Nephron (organoid): ENCODE results near the gene AADACL4.

Source experiments
- H3K27ac Mint-ChIP-seq, 3 experiments: 2 replicates each; pipeline ENCODE4 v1.8.0; 2020; ENCODE audit warnings: mixed read lengths in 3 of 3, mild to moderate bottlenecking in 2 of 3, moderate library complexity in 1 of 3
- H3K27me3 Mint-ChIP-seq: 2 replicates; pipeline ENCODE4 v1.8.0; 2021; ENCODE audit warnings: low read depth, mild to moderate bottlenecking, moderate library complexity, mixed read lengths
- H3K36me3 Mint-ChIP-seq: 2 replicates; pipeline ENCODE4 v1.8.0; 2020; ENCODE audit warnings: low read depth, mixed read lengths
- H3K4me1 Mint-ChIP-seq: 2 replicates; pipeline ENCODE4 v1.8.0; 2020; ENCODE audit warnings: mixed read lengths
- H3K4me3 Mint-ChIP-seq, 3 experiments: 2 replicates each; pipeline ENCODE4 v1.8.0; 2020; ENCODE audit warnings: mild to moderate bottlenecking in 3 of 3, mixed read lengths in 3 of 3, moderate library complexity in 2 of 3
- H3K9me3 Mint-ChIP-seq: 2 replicates; pipeline ENCODE4 v1.8.0; 2020; ENCODE audit warnings: mixed read lengths
- CTCF ChIP-seq, 3 experiments: fragments of 200-600 bp; sonication (generic); IDR thresholded peaks; one replicate each; pipeline ENCODE4 v1.5.0; 2021; ENCODE audit warnings: antibody characterized with exemption in 3 of 3; ENCODE audit not compliant: unreplicated experiment in 3 of 3

Gene AADACL4

GRCh38 chr1:12703821-12704451 is 60.1 kb downstream of the AADACL4 start:
- H3K36me3 Mint-ChIP-seq = no peaks in the 10 kb centered on the region
- TF ChIP-seq CTCF (IDR thresholded peaks at IDR 0.05; ENCODE audit: unreplicated experiment in 3 of 3) = no peak
- H3K9me3 Mint-ChIP-seq = peaks cover 17% of the 10 kb centered on the region
- H3K27ac Mint-ChIP-seq = no peak overlapping the region
- H3K4me3 Mint-ChIP-seq = no peak overlapping the region
- peaks cover 17% of the 10 kb centered on the region for H3K27me3 Mint-ChIP-seq
- H3K4me1 Mint-ChIP-seq = no peaks in the 10 kb centered on the region

DNA sequence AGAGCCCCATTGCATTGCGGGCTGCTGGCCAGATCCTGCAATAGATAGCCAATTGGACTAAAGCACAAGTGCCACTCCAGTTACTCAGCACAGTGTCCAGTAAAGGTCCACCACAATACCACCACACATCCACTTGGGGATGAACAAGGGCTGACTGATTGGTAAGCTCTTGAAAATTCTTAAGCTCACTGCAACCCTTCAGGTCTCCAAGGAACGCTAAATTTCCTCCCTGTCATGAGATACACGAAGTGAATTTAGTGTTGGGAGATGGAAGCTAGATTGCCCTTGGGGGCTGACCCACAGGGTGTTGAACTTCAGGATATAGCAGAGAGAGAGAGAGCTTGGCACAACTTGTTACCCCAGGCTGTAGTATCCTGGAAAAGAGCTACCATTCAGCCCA is 62.2 kb downstream of the AADACL4 start:
- no peak overlapping the region for H3K4me3 Mint-ChIP-seq
- no peak for TF ChIP-seq CTCF (IDR thresholded peaks at IDR 0.05; ENCODE audit: unreplicated experiment in 3 of 3)
- peaks cover 12% of the 10 kb centered on the region for H3K27me3 Mint-ChIP-seq
- H3K36me3 Mint-ChIP-seq = no peaks in the 10 kb centered on the region
- peaks cover 9% of the 10 kb centered on the region for H3K9me3 Mint-ChIP-seq
- H3K27ac Mint-ChIP-seq = no peak overlapping the region
- no peaks in the 10 kb centered on the region for H3K4me1 Mint-ChIP-seq

DNA sequence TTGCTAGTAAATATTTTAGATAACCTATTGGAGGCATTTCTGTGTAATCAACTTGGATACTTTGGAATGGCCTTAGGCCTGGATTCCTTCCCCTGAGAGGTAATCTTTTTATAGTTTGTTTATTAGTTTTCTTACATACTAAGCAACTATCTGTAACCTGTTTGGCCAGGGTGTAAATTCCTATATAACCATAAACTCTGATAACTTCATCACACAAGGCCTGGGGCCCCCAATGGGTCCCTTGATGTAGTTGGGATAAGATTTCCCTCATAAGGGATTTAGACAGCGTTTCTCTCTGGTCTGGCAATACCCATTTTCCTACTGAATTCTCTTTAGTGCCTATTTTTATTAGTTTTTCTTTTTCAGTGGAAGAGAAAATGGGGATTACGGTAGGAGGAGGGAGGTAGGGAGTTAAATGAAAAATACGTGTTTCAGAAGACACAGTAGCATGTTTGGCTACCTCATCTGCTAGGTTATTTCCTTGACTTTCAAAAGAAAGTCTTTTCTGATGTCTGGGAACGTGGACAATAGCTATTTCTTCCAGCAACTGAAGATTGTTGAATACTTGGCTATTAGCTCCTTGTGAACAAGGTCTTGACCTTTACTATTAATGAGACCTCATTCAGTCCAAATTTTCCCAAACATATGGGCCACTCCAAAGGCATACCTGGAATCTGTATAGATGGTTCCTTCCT is 64.7 kb downstream of the AADACL4 start:
- no peaks in the 10 kb centered on the region for H3K36me3 Mint-ChIP-seq
- no peak for TF ChIP-seq CTCF (IDR thresholded peaks at IDR 0.05; ENCODE audit: unreplicated experiment in 3 of 3)
- H3K4me1 Mint-ChIP-seq = no peaks in the 10 kb centered on the region
- no peak overlapping the region for H3K27ac Mint-ChIP-seq
- H3K27me3 Mint-ChIP-seq = peaks cover 7% of the 10 kb centered on the region
- H3K4me3 Mint-ChIP-seq = no peak overlapping the region
- H3K9me3 Mint-ChIP-seq = peaks cover 5% of the 10 kb centered on the region

- Mint-ChIP-seq H3K4me3 (no peak overlapping the region), H3K27me3 (peaks cover 5% of the 10 kb centered on the region), H3K4me1 (no peaks in the 10 kb centered on the region), H3K9me3 (peaks cover 5% of the 10 kb centered on the region), H3K36me3 (no peaks in the 10 kb centered on the region), H3K27ac (no peak overlapping the region)
- no peak for TF ChIP-seq CTCF (IDR thresholded peaks at IDR 0.05; ENCODE audit: unreplicated experiment in 3 of 3)
Measured at GRCh38 chr1:12709091-12709491, 65.2 kb downstream of the AADACL4 start.

DNA sequence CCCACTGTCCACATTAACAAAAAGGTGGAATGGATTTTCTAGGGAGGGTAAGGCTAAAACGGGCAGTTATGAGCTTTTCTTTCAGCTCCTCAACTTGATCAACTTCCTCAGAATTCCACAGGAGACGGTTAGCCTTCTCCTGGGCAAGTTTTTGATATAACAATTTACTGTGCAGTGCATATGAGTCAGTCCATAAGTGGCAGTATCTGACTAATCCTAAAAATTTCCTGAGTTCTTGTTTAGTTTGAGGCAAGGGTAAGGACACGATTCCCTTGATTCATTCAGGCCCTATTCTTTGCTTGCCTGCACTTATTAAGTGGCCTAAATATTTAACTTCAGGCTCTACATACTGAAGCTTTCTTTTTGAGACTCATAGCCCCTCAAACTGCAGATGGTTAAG is 65.8 kb downstream of the AADACL4 start:
- H3K9me3 Mint-ChIP-seq = peaks cover 5% of the 10 kb centered on the region
- no peaks in the 10 kb centered on the region for H3K36me3 Mint-ChIP-seq
- no peak overlapping the region for H3K4me3 Mint-ChIP-seq
- no peak for TF ChIP-seq CTCF (IDR thresholded peaks at IDR 0.05; ENCODE audit: unreplicated experiment in 3 of 3)
- H3K27ac Mint-ChIP-seq = no peak overlapping the region
- no peaks in the 10 kb centered on the region for H3K4me1 Mint-ChIP-seq
- H3K27me3 Mint-ChIP-seq = peaks cover 3% of the 10 kb centered on the region

DNA sequence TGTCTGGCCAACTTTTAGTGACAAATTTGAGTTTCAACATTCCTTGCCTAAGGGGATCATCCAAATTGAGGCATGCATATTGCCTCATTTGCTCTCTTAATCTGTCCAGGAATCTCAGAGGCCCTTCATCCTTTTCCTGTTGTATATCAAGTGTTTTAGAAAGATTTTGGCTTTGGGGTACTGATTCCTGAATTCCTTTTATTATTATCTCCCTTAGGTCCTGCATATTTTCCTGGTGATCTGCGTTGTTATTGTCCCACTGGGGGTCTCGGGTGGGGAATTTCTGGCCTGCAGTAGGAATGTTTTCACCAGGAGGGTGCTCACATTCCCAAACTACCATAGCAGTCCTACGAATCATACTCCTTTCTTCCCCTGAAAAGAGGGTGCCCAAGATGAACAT is 67.7 kb downstream of the AADACL4 start:
- Mint-ChIP-seq H3K27ac (no peak overlapping the region), H3K9me3 (no peaks in the 10 kb centered on the region)

More for the DNA sequence above, 67.7 kb downstream of the AADACL4 start:
- TF ChIP-seq CTCF (IDR thresholded peaks at IDR 0.05; ENCODE audit: unreplicated experiment in 3 of 3) = no peak
- Mint-ChIP-seq H3K4me3 (no peak overlapping the region), H3K4me1 (no peaks in the 10 kb centered on the region), H3K27me3 (peaks cover 3% of the 10 kb centered on the region), H3K36me3 (no peaks in the 10 kb centered on the region)
